Activated naive CD8-positive, alpha-beta T cell treated with anti-CD3 and anti-CD28 coated beads for 36 hours (primary cell): ENCODE data around the gene PAX2. TPM values are rescaled to one million over a fixed set of nuclear protein-coding genes. Genes with fewer than 3 reads are reported as not detected.
"Not testable (repeated sequence)": the region's sequence is repeated elsewhere in the genome, so short reads cannot be mapped to it uniquely, and the experiment has no call there.

Experiments used
- DNase-seq: peaks from one replicate; pipeline ENCODE4 v3.0.0; 2021
- H3K27ac Mint-ChIP-seq: one replicate; pipeline ENCODE4 v1.8.0; 2022; ENCODE audit warnings: mild to moderate bottlenecking, moderate library complexity, mixed read lengths
- H3K27me3 Mint-ChIP-seq: one replicate; pipeline ENCODE4 v1.8.0; 2022; ENCODE audit warnings: mild to moderate bottlenecking, mixed read lengths
- H3K36me3 Mint-ChIP-seq: one replicate; pipeline ENCODE4 v1.8.0; 2021; ENCODE audit warnings: mild to moderate bottlenecking, mixed read lengths
- H3K4me1 Mint-ChIP-seq: one replicate; pipeline ENCODE4 v1.8.0; 2021; ENCODE audit warnings: mixed read lengths
- H3K4me3 Mint-ChIP-seq: one replicate; pipeline ENCODE4 v1.8.0; 2022; ENCODE audit warnings: mild to moderate bottlenecking, moderate library complexity, mixed read lengths
- H3K9me3 Mint-ChIP-seq: one replicate; pipeline ENCODE4 v1.8.0; 2022; ENCODE audit warnings: mixed read lengths
- total RNA-seq, 2 experiments: library from RNA; stranded (reverse); gene quantifications; one replicate each; pipeline ENCODE4 v1.2.3, GENCODE V29; 2021

The PAX2 gene
- not detected for total RNA-seq

GRCh38 chr10:100744987-100745881, at the start of gene PAX2:
Gene PAX2 (plus strand): TSS chr10:100745582. CDS start chr10:100746261, 679 bp downstream.
- Mint-ChIP-seq H3K36me3 (no peaks in the 10 kb centered on the region), H3K9me3 (no peaks in the 10 kb centered on the region), H3K27me3 (peaks cover 95% of the 10 kb centered on the region), H3K27ac (no peak within 1 kb of the TSS), H3K4me1 (peaks cover 28% of the 10 kb centered on the region), H3K4me3 (peak within 1 kb of the TSS; percentile 30)
- no peak for DNase-seq

- no peaks in the 10 kb centered on the region for H3K36me3 Mint-ChIP-seq
- peaks cover 24% of the 10 kb centered on the region for H3K27me3 Mint-ChIP-seq
- H3K4me3 Mint-ChIP-seq = no peak overlapping the region
- no peaks in the 10 kb centered on the region for H3K9me3 Mint-ChIP-seq
- no peak for DNase-seq
- H3K27ac Mint-ChIP-seq = no peak overlapping the region
- H3K4me1 Mint-ChIP-seq = peaks cover 11% of the 10 kb centered on the region
Measured at GRCh38 chr10:100696477-100696901, 48.9 kb upstream of the PAX2 start.

GRCh38 chr10:100697070-100697469, 48.3 kb upstream of the PAX2 start:
- DNase-seq = no peak
- Mint-ChIP-seq H3K9me3 (no peaks in the 10 kb centered on the region), H3K36me3 (no peaks in the 10 kb centered on the region), H3K4me1 (peaks cover 11% of the 10 kb centered on the region), H3K27me3 (peaks cover 21% of the 10 kb centered on the region), H3K27ac (no peak overlapping the region), H3K4me3 (no peak overlapping the region)

- Mint-ChIP-seq H3K9me3 (no peaks in the 10 kb centered on the region), H3K27ac (no peak overlapping the region), H3K4me3 (no peak overlapping the region), H3K27me3 (peaks cover 18% of the 10 kb centered on the region), H3K36me3 (no peaks in the 10 kb centered on the region), H3K4me1 (peaks cover 11% of the 10 kb centered on the region)
- DNase-seq = no peak
Measured at GRCh38 chr10:100697631-100698030, 47.8 kb upstream of the PAX2 start.

- not testable (repeated sequence) for DNase-seq, H3K4me3 Mint-ChIP-seq, H3K36me3 Mint-ChIP-seq, H3K4me1 Mint-ChIP-seq, H3K9me3 Mint-ChIP-seq, H3K27ac Mint-ChIP-seq
- peaks cover 40% of the 10 kb centered on the region for H3K27me3 Mint-ChIP-seq
Measured at GRCh38 chr10:100701704-100702103, 43.7 kb upstream of the PAX2 start.

- Mint-ChIP-seq H3K27me3 (peaks cover 58% of the 10 kb centered on the region), H3K4me1 (no peaks in the 10 kb centered on the region), H3K27ac (no peak overlapping the region), H3K4me3 (no peak overlapping the region), H3K36me3 (no peaks in the 10 kb centered on the region), H3K9me3 (no peaks in the 10 kb centered on the region)
- no peak for DNase-seq
Measured at GRCh38 chr10:100705139-100705538, 40.2 kb upstream of the PAX2 start.

- no peaks in the 10 kb centered on the region for H3K9me3 Mint-ChIP-seq
- H3K27me3 Mint-ChIP-seq = peaks cover 79% of the 10 kb centered on the region
- DNase-seq = no peak
- H3K4me3 Mint-ChIP-seq = no peak overlapping the region
- peaks cover 2% of the 10 kb centered on the region for H3K4me1 Mint-ChIP-seq
- no peak overlapping the region for H3K27ac Mint-ChIP-seq
- no peaks in the 10 kb centered on the region for H3K36me3 Mint-ChIP-seq
Measured at GRCh38 chr10:100707261-100707848, 38.0 kb upstream of the PAX2 start.

- Mint-ChIP-seq H3K27ac (no peak overlapping the region), H3K36me3 (no peaks in the 10 kb centered on the region), H3K9me3 (no peaks in the 10 kb centered on the region), H3K4me1 (peaks cover 4% of the 10 kb centered on the region), H3K4me3 (no peak overlapping the region), H3K27me3 (peaks cover 95% of the 10 kb centered on the region)
- no peak for DNase-seq
Measured at GRCh38 chr10:100709146-100710082, 36.0 kb upstream of the PAX2 start.

GRCh38 chr10:100710151-100710871, 35.1 kb upstream of the PAX2 start:
- DNase-seq = no peak
- peaks cover 96% of the 10 kb centered on the region for H3K27me3 Mint-ChIP-seq
- H3K9me3 Mint-ChIP-seq = no peaks in the 10 kb centered on the region
- H3K36me3 Mint-ChIP-seq = no peaks in the 10 kb centered on the region
- H3K27ac Mint-ChIP-seq = no peak overlapping the region
- H3K4me1 Mint-ChIP-seq = peaks cover 5% of the 10 kb centered on the region
- no peak overlapping the region for H3K4me3 Mint-ChIP-seq

- H3K4me1 Mint-ChIP-seq = peaks cover 6% of the 10 kb centered on the region
- no peak overlapping the region for H3K4me3 Mint-ChIP-seq
- H3K27ac Mint-ChIP-seq = no peak overlapping the region
- DNase-seq = no peak
- peaks cover 93% of the 10 kb centered on the region for H3K27me3 Mint-ChIP-seq
- H3K36me3 Mint-ChIP-seq = no peaks in the 10 kb centered on the region
- H3K9me3 Mint-ChIP-seq = no peaks in the 10 kb centered on the region
Measured at GRCh38 chr10:100713049-100713858, 32.1 kb upstream of the PAX2 start.

GRCh38 chr10:100713859-100714565, 31.4 kb upstream of the PAX2 start:
- H3K36me3 Mint-ChIP-seq = no peaks in the 10 kb centered on the region
- H3K4me3 Mint-ChIP-seq = no peak overlapping the region
- peaks cover 6% of the 10 kb centered on the region for H3K4me1 Mint-ChIP-seq
- peaks cover 93% of the 10 kb centered on the region for H3K27me3 Mint-ChIP-seq
- no peaks in the 10 kb centered on the region for H3K9me3 Mint-ChIP-seq
- no peak for DNase-seq
- H3K27ac Mint-ChIP-seq = no peak overlapping the region

- H3K27me3 Mint-ChIP-seq = peaks cover 93% of the 10 kb centered on the region
- H3K36me3 Mint-ChIP-seq = no peaks in the 10 kb centered on the region
- H3K27ac Mint-ChIP-seq = no peak overlapping the region
- DNase-seq = no peak
- H3K4me1 Mint-ChIP-seq = peaks cover 6% of the 10 kb centered on the region
- H3K9me3 Mint-ChIP-seq = no peaks in the 10 kb centered on the region
- no peak overlapping the region for H3K4me3 Mint-ChIP-seq
Measured at GRCh38 chr10:100714566-100714950, 30.8 kb upstream of the PAX2 start.

GRCh38 chr10:100715101-100715444, 30.3 kb upstream of the PAX2 start:
- peaks cover 6% of the 10 kb centered on the region for H3K4me1 Mint-ChIP-seq
- no peaks in the 10 kb centered on the region for H3K9me3 Mint-ChIP-seq
- H3K27ac Mint-ChIP-seq = no peak overlapping the region

More at GRCh38 chr10:100715101-100715444, 30.3 kb upstream of the PAX2 start:
- peaks cover 95% of the 10 kb centered on the region for H3K27me3 Mint-ChIP-seq
- DNase-seq = no peak
- H3K36me3 Mint-ChIP-seq = no peaks in the 10 kb centered on the region
- peak overlapping the region; percentile 60 for H3K4me3 Mint-ChIP-seq
